ENCODE measurements around the gene NHSL2. TPM values are rescaled to one million over a fixed set of nuclear protein-coding genes. Genes with fewer than 3 reads are reported as not detected.

Gene NHSL2
- polyA plus RNA-seq, 1 of the 3 experiments (the other 2 are of a cell fraction): 0.61 TPM

DNA sequence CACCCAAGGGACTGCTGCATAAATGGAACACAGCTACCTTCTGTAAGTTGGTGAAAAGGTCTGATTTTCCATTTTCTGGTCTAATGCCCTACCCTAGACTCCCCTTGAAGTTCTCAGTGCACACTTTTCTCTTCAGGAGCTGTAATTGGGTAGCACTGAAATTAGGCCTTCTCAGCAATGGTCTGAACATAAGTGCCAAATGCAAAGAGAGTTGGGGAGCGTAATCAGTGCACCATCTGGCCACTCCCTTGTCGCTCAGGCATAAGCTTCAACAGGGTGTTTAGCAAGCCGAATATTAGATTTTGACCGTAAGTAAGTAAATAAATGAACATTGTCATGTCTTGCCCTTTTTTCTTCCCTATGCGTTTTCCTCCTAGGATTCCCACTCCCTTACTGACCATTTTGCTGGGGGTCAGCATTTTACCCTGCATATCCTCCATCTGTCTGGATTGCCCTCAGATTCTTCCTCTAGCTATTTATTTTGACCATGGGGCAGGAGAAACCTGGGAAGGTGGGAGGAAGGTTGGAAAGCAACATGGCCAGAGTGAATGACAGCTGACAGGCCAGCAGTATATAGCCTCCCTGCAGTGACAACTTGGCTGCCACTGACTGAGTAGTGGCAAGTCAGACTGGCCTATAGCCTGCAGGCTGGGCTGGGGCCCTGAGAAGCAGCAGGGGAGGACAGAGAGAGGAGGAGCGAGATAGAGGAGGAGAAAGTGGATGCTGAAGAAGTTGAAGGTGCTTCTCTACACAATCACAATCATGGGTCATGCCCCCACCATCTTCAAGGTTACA is 2.7 kb downstream of the NHSL2 start:
- CTCF ChIA-PET: no interaction called here
- DNase-seq: no peak

DNA sequence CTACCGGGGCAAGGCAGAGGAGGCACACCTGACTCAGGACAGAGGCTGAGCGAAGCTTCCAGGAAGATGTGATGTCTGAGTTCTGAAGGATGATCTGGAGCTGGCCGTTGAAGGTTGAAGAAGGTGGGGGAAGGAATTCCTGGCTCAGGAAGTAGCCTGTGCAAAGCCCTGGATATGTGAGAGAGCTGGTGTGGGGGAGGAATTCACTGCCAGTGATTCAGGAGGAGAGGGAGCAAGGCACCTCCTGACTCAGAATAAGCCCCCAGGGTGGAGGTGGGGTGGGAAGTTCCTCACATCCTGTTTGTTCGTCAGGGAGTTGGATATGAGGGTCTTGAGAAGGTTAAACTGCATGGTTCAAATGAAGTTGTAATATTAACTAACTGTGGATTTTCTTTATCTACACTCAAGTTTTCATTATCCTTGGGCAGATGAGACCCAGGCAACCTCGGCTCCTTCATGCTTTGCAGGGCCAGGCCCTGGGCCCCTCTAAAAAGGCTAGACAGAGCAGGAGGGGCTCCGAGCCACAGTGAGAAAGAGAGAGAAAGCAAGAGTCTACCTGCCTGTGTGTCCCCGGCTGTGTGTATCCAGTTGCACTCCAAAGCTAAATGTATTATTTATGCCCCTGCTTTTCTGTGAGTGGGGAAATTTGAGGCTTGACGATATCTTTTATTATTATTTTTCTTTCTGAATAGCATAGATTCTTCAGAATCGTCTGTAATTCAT is 7.1 kb downstream of the NHSL2 start:
- H3K4me1 ChIP-seq (ENCODE audit: control insufficient read depth in 1 of 2, insufficient read depth in 2 of 2, low read depth in 1 of 2, low read length in 1 of 2): no peaks in the 10 kb centered on the region
- TF ChIP-seq EP300 (IDR thresholded peaks at IDR 0.05; ENCODE audit: borderline replicate concordance in 1 of 2, low read depth in 1 of 2, low read length in 1 of 2): no peak
- no peak for TF ChIP-seq ELF1 (IDR thresholded peaks at IDR 0.05)

More for the DNA sequence above, 2.7 kb downstream of the NHSL2 start:
- Histone ChIP-seq H3K4me2 (no peak overlapping the region), H3K36me3 (replicated peaks in 1 of 2; ENCODE audit: control insufficient read depth in 1 of 2, insufficient read depth in 2 of 2, low read length in 1 of 2) (no peaks in the 10 kb centered on the region), H3K9ac (no peak overlapping the region), H2AFZ (ENCODE audit: low read depth) (no peak overlapping the region), H3K4me1 (ENCODE audit: control insufficient read depth in 1 of 2, insufficient read depth in 2 of 2, low read depth in 1 of 2, low read length in 1 of 2) (no peaks in the 10 kb centered on the region), H3F3A (replicated peaks; ENCODE audit: insufficient read depth) (no peaks in the 10 kb centered on the region), H3K4me3 (ENCODE audit: low read depth in 2 of 2, low read length in 1 of 2) (no peak overlapping the region), H4K20me1 (ENCODE audit: insufficient read depth) (no peaks in the 10 kb centered on the region), H3K9me2 (no peaks in the 10 kb centered on the region), H3K9me3 (no peaks in the 10 kb centered on the region), H3K27me3 (ENCODE audit: insufficient read depth) (peaks cover 47% of the 10 kb centered on the region), H3K79me2 (ENCODE audit: insufficient read depth) (no peaks in the 10 kb centered on the region), H3K27ac (ENCODE audit: low read depth in 2 of 2, low read length in 1 of 2) (no peak overlapping the region)
- TF ChIP-seq, protein P1, sequence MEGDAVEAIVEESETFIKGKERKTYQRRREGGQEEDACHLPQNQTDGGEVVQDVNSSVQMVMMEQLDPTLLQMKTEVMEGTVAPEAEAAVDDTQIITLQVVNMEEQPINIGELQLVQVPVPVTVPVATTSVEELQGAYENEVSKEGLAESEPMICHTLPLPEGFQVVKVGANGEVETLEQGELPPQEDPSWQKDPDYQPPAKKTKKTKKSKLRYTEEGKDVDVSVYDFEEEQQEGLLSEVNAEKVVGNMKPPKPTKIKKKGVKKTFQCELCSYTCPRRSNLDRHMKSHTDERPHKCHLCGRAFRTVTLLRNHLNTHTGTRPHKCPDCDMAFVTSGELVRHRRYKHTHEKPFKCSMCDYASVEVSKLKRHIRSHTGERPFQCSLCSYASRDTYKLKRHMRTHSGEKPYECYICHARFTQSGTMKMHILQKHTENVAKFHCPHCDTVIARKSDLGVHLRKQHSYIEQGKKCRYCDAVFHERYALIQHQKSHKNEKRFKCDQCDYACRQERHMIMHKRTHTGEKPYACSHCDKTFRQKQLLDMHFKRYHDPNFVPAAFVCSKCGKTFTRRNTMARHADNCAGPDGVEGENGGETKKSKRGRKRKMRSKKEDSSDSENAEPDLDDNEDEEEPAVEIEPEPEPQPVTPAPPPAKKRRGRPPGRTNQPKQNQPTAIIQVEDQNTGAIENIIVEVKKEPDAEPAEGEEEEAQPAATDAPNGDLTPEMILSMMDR (IDR thresholded peaks at IDR 0.05): no peak
- TF ChIP-seq TEAD4 (IDR thresholded peaks at IDR 0.05; ENCODE audit: borderline replicate concordance, insufficient read depth): no peak
- TF ChIP-seq, protein P2, sequence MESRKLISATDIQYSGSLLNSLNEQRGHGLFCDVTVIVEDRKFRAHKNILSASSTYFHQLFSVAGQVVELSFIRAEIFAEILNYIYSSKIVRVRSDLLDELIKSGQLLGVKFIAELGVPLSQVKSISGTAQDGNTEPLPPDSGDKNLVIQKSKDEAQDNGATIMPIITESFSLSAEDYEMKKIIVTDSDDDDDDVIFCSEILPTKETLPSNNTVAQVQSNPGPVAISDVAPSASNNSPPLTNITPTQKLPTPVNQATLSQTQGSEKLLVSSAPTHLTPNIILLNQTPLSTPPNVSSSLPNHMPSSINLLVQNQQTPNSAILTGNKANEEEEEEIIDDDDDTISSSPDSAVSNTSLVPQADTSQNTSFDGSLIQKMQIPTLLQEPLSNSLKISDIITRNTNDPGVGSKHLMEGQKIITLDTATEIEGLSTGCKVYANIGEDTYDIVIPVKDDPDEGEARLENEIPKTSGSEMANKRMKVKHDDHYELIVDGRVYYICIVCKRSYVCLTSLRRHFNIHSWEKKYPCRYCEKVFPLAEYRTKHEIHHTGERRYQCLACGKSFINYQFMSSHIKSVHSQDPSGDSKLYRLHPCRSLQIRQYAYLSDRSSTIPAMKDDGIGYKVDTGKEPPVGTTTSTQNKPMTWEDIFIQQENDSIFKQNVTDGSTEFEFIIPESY (IDR thresholded peaks at IDR 0.05; ENCODE audit: borderline replicate concordance, low read depth): no peak
- no peak for TF ChIP-seq RXRA (IDR thresholded peaks at IDR 0.05; ENCODE audit: borderline replicate concordance, low read depth)
- TF ChIP-seq TCF12 (IDR thresholded peaks at IDR 0.05): no peak
- TF ChIP-seq, protein P3, sequence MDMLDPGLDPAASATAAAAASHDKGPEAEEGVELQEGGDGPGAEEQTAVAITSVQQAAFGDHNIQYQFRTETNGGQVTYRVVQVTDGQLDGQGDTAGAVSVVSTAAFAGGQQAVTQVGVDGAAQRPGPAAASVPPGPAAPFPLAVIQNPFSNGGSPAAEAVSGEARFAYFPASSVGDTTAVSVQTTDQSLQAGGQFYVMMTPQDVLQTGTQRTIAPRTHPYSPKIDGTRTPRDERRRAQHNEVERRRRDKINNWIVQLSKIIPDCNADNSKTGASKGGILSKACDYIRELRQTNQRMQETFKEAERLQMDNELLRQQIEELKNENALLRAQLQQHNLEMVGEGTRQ (IDR thresholded peaks at IDR 0.05; ENCODE audit: borderline replicate concordance, low read depth, low read length): no peak
- TF ChIP-seq JUND (IDR thresholded peaks at IDR 0.05): no peak
- TF ChIP-seq YY1 (IDR thresholded peaks at IDR 0.05; ENCODE audit: low read depth): no peak
- POLR2A ChIA-PET: no interaction called here
- whole genome bisulfite sequencing (ENCODE audit: low lambda C conversion rate): 50% methylated on average over 6 of the region's 6 CpGs

More for the DNA sequence above, 7.1 kb downstream of the NHSL2 start:
- H3K79me2 ChIP-seq (ENCODE audit: insufficient read depth): no peaks in the 10 kb centered on the region
- no peak overlapping the region for H3K9ac ChIP-seq
- no peaks in the 10 kb centered on the region for H3K36me3 ChIP-seq (replicated peaks in 1 of 2; ENCODE audit: control insufficient read depth in 1 of 2, insufficient read depth in 2 of 2, low read length in 1 of 2)
- peaks cover 10% of the 10 kb centered on the region; the same call in 1 of the 2 replicates for H3K27me3 ChIP-seq (ENCODE audit: insufficient read depth)
- ChIA-PET POLR2A (no interaction called here), CTCF (interaction anchor here (1.2 kb wide), 1 partner anchor 58 kb away, joined by 3 read pairs; no protein-coding TSS in a partner anchor)
- 31% methylated on average over 9 of the region's 9 CpGs for WGBS (ENCODE audit: low lambda C conversion rate)
- H2AFZ ChIP-seq (ENCODE audit: low read depth): no peak overlapping the region
- no peak for DNase-seq
- H3F3A ChIP-seq (replicated peaks; ENCODE audit: insufficient read depth): no peaks in the 10 kb centered on the region
- H3K9me2 ChIP-seq: no peaks in the 10 kb centered on the region
- no peak overlapping the region for H3K4me2 ChIP-seq
- no peaks in the 10 kb centered on the region for H3K9me3 ChIP-seq
- H3K4me3 ChIP-seq (ENCODE audit: low read depth in 2 of 2, low read length in 1 of 2): no peak overlapping the region
- H3K27ac ChIP-seq (ENCODE audit: low read depth in 2 of 2, low read length in 1 of 2): no peak overlapping the region
- H4K20me1 ChIP-seq (ENCODE audit: insufficient read depth): no peaks in the 10 kb centered on the region
